Measurements from ENCODE around the gene GSAP. TPM values are rescaled to one million over a fixed set of nuclear protein-coding genes. Genes with fewer than 3 reads are reported as not detected.

The GSAP gene
- total and polyA plus RNA-seq, 7 donors: 1.3 to 4.2 (median 2.0) TPM

- H3K4me1 ChIP-seq: no peaks in the 10 kb centered on the region
- intact Hi-C loops (cut with DNase I): no loop called here
- peaks cover 0 to 14% of the 10 kb centered on the region in 2 donors for H3K36me3 ChIP-seq (ENCODE audit: insufficient read depth in 1 of 2, low read depth in 1 of 2)
- no peaks in the 10 kb centered on the region for H3K27me3 ChIP-seq (ENCODE audit: insufficient read depth in 3 of 3, low read length in 2 of 3)
- DNase-seq (no peak), ATAC-seq (no peak)
- no peak for TF ChIP-seq CTCF (IDR thresholded peaks at IDR 0.05)
- no peaks in the 10 kb centered on the region for H3K9me3 ChIP-seq
- no peak overlapping the region for H3K4me3 ChIP-seq
- 51 to 67% (median 58%) methylated on average over 5 of the region's 5 CpGs for whole genome bisulfite sequencing, 3 donors
- no peak overlapping the region for H3K27ac ChIP-seq
Measured at GRCh38 chr7:77388055-77388641, 28.0 kb downstream of the GSAP start.

- 37 to 47% (median 42%) methylated on average over 7 of the region's 7 CpGs for WGBS, 3 donors
- no peak for TF ChIP-seq CTCF (IDR thresholded peaks at IDR 0.05)
- Histone ChIP-seq H3K27ac (no peak overlapping the region), H3K36me3 (ENCODE audit: insufficient read depth in 1 of 2, low read depth in 1 of 2) (peaks cover 0 to 22% of the 10 kb centered on the region in 2 donors), H3K9me3 (no peaks in the 10 kb centered on the region), H3K4me1 (no peaks in the 10 kb centered on the region), H3K27me3 (ENCODE audit: insufficient read depth in 3 of 3, low read length in 2 of 3) (no peaks in the 10 kb centered on the region), H3K4me3 (no peak overlapping the region)
- ATAC-seq: no peak
- intact Hi-C loops (cut with DNase I): no loop called here
- no peak for DNase-seq
Measured at GRCh38 chr7:77386165-77386822, 29.9 kb downstream of the GSAP start.

GRCh38 chr7:77383333-77383740 is 32.8 kb downstream of the GSAP start:
- WGBS, 3 donors: 64 to 72% (median 66%) methylated on average over 6 of the region's 6 CpGs
- no peak for DNase-seq
- intact Hi-C loops (cut with DNase I): no loop called here
- Histone ChIP-seq H3K27ac (no peak overlapping the region), H3K4me1 (no peaks in the 10 kb centered on the region), H3K27me3 (ENCODE audit: insufficient read depth in 3 of 3, low read length in 2 of 3) (no peaks in the 10 kb centered on the region), H3K36me3 (ENCODE audit: insufficient read depth in 1 of 2, low read depth in 1 of 2) (peaks cover 0 to 33% of the 10 kb centered on the region in 2 donors), H3K9me3 (no peaks in the 10 kb centered on the region), H3K4me3 (no peak overlapping the region)
- TF ChIP-seq CTCF (IDR thresholded peaks at IDR 0.05): no peak
- ATAC-seq: no peak

GRCh38 chr7:77382532-77382931 is 33.6 kb downstream of the GSAP start:
- ATAC-seq (no peak), DNase-seq (no peak)
- intact Hi-C loops (cut with DNase I): no loop called here
- no peaks in the 10 kb centered on the region for H3K4me1 ChIP-seq
- H3K4me3 ChIP-seq: no peak overlapping the region
- no peaks in the 10 kb centered on the region for H3K27me3 ChIP-seq (ENCODE audit: insufficient read depth in 3 of 3, low read length in 2 of 3)
- H3K27ac ChIP-seq: no peak overlapping the region
- no peaks in the 10 kb centered on the region for H3K9me3 ChIP-seq
- TF ChIP-seq CTCF (IDR thresholded peaks at IDR 0.05): no peak
- H3K36me3 ChIP-seq (ENCODE audit: insufficient read depth in 1 of 2, low read depth in 1 of 2): peaks cover 0 to 33% of the 10 kb centered on the region in 2 donors

- no peaks in the 10 kb centered on the region for H3K9me3 ChIP-seq
- H3K4me1 ChIP-seq: no peaks in the 10 kb centered on the region
- ATAC-seq (no peak), DNase-seq (no peak)
- H3K27me3 ChIP-seq (ENCODE audit: insufficient read depth in 3 of 3, low read length in 2 of 3): no peaks in the 10 kb centered on the region
- TF ChIP-seq CTCF (IDR thresholded peaks at IDR 0.05): no peak
- peaks cover 0 to 50% of the 10 kb centered on the region in 2 donors for H3K36me3 ChIP-seq (ENCODE audit: insufficient read depth in 1 of 2, low read depth in 1 of 2)
- H3K27ac ChIP-seq: no peak overlapping the region
- no peak overlapping the region for H3K4me3 ChIP-seq
- intact Hi-C loops (cut with DNase I): no loop called here
- WGBS, 3 donors: 82 to 89% (median 84%) methylated on average over 3 of the region's 3 CpGs
Measured at GRCh38 chr7:77378584-77378983, 37.6 kb downstream of the GSAP start.
